ENCODE results near the gene FREM2. TPM values are rescaled to one million over a fixed set of nuclear protein-coding genes. Genes with fewer than 3 reads are reported as not detected.

FREM2 gene
- total and polyA plus RNA-seq, 2 donors (not counting 3 experiments of a cell fraction or from before 2014, with no cell fraction given) = under 0.01 TPM; not detected in 1

- FAIRE-seq = no peak
- CTCF ChIA-PET = interaction anchor here (1.1 to 1.8 kb wide), 3 partner anchors 8 to 21 kb away, joined by 3 to 5 read pairs (median 4); no protein-coding TSS in a partner anchor
- TF ChIP-seq, protein P1, sequence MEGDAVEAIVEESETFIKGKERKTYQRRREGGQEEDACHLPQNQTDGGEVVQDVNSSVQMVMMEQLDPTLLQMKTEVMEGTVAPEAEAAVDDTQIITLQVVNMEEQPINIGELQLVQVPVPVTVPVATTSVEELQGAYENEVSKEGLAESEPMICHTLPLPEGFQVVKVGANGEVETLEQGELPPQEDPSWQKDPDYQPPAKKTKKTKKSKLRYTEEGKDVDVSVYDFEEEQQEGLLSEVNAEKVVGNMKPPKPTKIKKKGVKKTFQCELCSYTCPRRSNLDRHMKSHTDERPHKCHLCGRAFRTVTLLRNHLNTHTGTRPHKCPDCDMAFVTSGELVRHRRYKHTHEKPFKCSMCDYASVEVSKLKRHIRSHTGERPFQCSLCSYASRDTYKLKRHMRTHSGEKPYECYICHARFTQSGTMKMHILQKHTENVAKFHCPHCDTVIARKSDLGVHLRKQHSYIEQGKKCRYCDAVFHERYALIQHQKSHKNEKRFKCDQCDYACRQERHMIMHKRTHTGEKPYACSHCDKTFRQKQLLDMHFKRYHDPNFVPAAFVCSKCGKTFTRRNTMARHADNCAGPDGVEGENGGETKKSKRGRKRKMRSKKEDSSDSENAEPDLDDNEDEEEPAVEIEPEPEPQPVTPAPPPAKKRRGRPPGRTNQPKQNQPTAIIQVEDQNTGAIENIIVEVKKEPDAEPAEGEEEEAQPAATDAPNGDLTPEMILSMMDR (IDR thresholded peaks at IDR 0.05; ENCODE audit: extremely low read depth in 1 of 2, insufficient read depth in 1 of 2, low read depth in 1 of 2, low read length in 2 of 2) = no peak
- no peak for TF ChIP-seq MAX (IDR thresholded peaks at IDR 0.05; ENCODE audit: insufficient read depth, insufficient read length)
- no peak for TF ChIP-seq MYC (IDR thresholded peaks at IDR 0.05; ENCODE audit: low read depth, low read length)
- no peak for TF ChIP-seq EZH2 (IDR thresholded peaks at IDR 0.05; ENCODE audit: borderline replicate concordance, low read depth, low read length, severe bottlenecking)
- TF ChIP-seq GATA2 (IDR thresholded peaks at IDR 0.05; ENCODE audit: insufficient read depth, insufficient read length, low read depth, low read length) = no peak
- no peak for TF ChIP-seq JUN (IDR thresholded peaks at IDR 0.05; ENCODE audit: borderline replicate concordance, insufficient read depth, insufficient read length, low read depth)
- TF ChIP-seq POLR2A (IDR thresholded peaks at IDR 0.05; ENCODE audit: low read depth, low read length) = no peak
- TF ChIP-seq POLR2AphosphoS5 (IDR thresholded peaks at IDR 0.05; ENCODE audit: insufficient read depth, low read depth, low read length) = no peak
- TF ChIP-seq FOS (IDR thresholded peaks at IDR 0.05; ENCODE audit: borderline replicate concordance, insufficient read depth, low read length) = no peak
- Histone ChIP-seq H3K4me1 (ENCODE audit: control insufficient read depth, extremely low read depth, insufficient read depth, low read length) (no peaks in the 10 kb centered on the region), H3K9me3 (replicated peaks; ENCODE audit: control insufficient read depth, insufficient read depth, low read length) (no peaks in the 10 kb centered on the region), H3K27ac (ENCODE audit: insufficient read depth, low read depth, low read length) (no peak overlapping the region), H2AFZ (ENCODE audit: low read depth, low read length) (no peak overlapping the region), H3K4me3 (replicated peaks in 1 of 3; ENCODE audit: insufficient read depth in 1 of 3, low read depth in 1 of 3, low read length in 3 of 3) (no peak overlapping the region), H3K9me1 (replicated peaks; ENCODE audit: control insufficient read depth, extremely low read depth, insufficient read depth, low read length) (no peaks in the 10 kb centered on the region), H3K27me3 (ENCODE audit: control insufficient read depth in 2 of 2, insufficient read depth in 2 of 2, low read length in 2 of 2) (no peaks in the 10 kb centered on the region), H4K20me1 (replicated peaks; ENCODE audit: control insufficient read depth, extremely low read depth, insufficient read depth, low read length) (no peaks in the 10 kb centered on the region), H3K4me2 (ENCODE audit: insufficient read depth, low read length) (no peak overlapping the region), H3K36me3 (ENCODE audit: control insufficient read depth in 2 of 2, extremely low read depth in 1 of 2, insufficient read depth in 2 of 2, low read length in 2 of 2) (no peaks in the 10 kb centered on the region), H3K79me2 (ENCODE audit: control insufficient read depth, insufficient read depth, low read length) (no peaks in the 10 kb centered on the region), H3K9ac (replicated peaks; ENCODE audit: extremely low read depth, insufficient read depth, low read length) (no peak overlapping the region)
- intact Hi-C loops (cut with micrococcal nuclease) (no loop called here), dilution Hi-C loops (cut with MboI; ENCODE audit: extremely low pct_ligation_motif_present, low sequenced_read_pairs) (no loop called here)
- BruUV-seq (replicated peaks) = no TSS peak
- POLR2A ChIA-PET = no interaction called here
- no peak for DNase-seq (ENCODE audit: low read depth, low spot score)
Measured at GRCh38 chr13:38900188-38900587, 213.3 kb downstream of the FREM2 start.

Data from endothelial cell of umbilical vein (primary cell).